ENCODE results near the gene BCKDHA.

- TF ChIP-seq, protein P1, sequence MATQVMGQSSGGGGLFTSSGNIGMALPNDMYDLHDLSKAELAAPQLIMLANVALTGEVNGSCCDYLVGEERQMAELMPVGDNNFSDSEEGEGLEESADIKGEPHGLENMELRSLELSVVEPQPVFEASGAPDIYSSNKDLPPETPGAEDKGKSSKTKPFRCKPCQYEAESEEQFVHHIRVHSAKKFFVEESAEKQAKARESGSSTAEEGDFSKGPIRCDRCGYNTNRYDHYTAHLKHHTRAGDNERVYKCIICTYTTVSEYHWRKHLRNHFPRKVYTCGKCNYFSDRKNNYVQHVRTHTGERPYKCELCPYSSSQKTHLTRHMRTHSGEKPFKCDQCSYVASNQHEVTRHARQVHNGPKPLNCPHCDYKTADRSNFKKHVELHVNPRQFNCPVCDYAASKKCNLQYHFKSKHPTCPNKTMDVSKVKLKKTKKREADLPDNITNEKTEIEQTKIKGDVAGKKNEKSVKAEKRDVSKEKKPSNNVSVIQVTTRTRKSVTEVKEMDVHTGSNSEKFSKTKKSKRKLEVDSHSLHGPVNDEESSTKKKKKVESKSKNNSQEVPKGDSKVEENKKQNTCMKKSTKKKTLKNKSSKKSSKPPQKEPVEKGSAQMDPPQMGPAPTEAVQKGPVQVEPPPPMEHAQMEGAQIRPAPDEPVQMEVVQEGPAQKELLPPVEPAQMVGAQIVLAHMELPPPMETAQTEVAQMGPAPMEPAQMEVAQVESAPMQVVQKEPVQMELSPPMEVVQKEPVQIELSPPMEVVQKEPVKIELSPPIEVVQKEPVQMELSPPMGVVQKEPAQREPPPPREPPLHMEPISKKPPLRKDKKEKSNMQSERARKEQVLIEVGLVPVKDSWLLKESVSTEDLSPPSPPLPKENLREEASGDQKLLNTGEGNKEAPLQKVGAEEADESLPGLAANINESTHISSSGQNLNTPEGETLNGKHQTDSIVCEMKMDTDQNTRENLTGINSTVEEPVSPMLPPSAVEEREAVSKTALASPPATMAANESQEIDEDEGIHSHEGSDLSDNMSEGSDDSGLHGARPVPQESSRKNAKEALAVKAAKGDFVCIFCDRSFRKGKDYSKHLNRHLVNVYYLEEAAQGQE (IDR thresholded peaks at IDR 0.05; ENCODE audit: low read depth, low read length): no peak
- TF ChIP-seq, protein P2, sequence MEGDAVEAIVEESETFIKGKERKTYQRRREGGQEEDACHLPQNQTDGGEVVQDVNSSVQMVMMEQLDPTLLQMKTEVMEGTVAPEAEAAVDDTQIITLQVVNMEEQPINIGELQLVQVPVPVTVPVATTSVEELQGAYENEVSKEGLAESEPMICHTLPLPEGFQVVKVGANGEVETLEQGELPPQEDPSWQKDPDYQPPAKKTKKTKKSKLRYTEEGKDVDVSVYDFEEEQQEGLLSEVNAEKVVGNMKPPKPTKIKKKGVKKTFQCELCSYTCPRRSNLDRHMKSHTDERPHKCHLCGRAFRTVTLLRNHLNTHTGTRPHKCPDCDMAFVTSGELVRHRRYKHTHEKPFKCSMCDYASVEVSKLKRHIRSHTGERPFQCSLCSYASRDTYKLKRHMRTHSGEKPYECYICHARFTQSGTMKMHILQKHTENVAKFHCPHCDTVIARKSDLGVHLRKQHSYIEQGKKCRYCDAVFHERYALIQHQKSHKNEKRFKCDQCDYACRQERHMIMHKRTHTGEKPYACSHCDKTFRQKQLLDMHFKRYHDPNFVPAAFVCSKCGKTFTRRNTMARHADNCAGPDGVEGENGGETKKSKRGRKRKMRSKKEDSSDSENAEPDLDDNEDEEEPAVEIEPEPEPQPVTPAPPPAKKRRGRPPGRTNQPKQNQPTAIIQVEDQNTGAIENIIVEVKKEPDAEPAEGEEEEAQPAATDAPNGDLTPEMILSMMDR (IDR thresholded peaks at IDR 0.05): peak; percentile 70
- TF ChIP-seq POLR2AphosphoS5 (IDR thresholded peaks at IDR 0.05; ENCODE audit: low read depth, low read length): no peak
- no peak for TF ChIP-seq NRF1 (IDR thresholded peaks at IDR 0.05; ENCODE audit: low read depth, low read length)
- TF ChIP-seq CHD2 (IDR thresholded peaks at IDR 0.05; ENCODE audit: low read length, partially characterized antibody): no peak
- TF ChIP-seq, protein P3, sequence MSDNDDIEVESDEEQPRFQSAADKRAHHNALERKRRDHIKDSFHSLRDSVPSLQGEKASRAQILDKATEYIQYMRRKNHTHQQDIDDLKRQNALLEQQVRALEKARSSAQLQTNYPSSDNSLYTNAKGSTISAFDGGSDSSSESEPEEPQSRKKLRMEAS (IDR thresholded peaks at IDR 0.05; ENCODE audit: low read depth): peak; percentile 64
- peak; percentile 6; the same call in 1 of the 2 replicates for TF ChIP-seq SMC3 (IDR thresholded peaks at IDR 0.05; ENCODE audit: low read depth, low read length)
- no peak for TF ChIP-seq EP300 (IDR thresholded peaks at IDR 0.05; ENCODE audit: borderline replicate concordance in 1 of 2, low read depth in 1 of 2, low read length in 1 of 2)
- no peak for TF ChIP-seq MXI1 (IDR thresholded peaks at IDR 0.05; ENCODE audit: low read depth, low read length)
- peak; percentile 47; the same call in 1 of the 2 replicates for TF ChIP-seq YY1 (IDR thresholded peaks at IDR 0.05; ENCODE audit: low read depth)
- TF ChIP-seq EZH2phosphoT487 (IDR thresholded peaks at IDR 0.05; ENCODE audit: borderline replicate concordance, low read depth): no peak
- TF ChIP-seq TAF1 (IDR thresholded peaks at IDR 0.05; ENCODE audit: borderline replicate concordance, low read depth, low read length): no peak
- no peak for TF ChIP-seq JUND (IDR thresholded peaks at IDR 0.05)
Measured at GRCh38 chr19:41352609-41353465, 44.8 kb upstream of the BCKDHA start.
